GM12878 (cell line): ENCODE data around the gene KIF6. TPM values are rescaled to one million over a fixed set of nuclear protein-coding genes. Genes with fewer than 3 reads are reported as not detected.

Experiments used
- ATF3 ChIP-seq: IDR thresholded peaks from 2 replicates; pipeline ENCODE4 v1.6.1; 2011; ENCODE audit warnings: low read depth, mild to moderate bottlenecking, low read length, moderate library complexity, borderline replicate concordance; ENCODE audit errors: extremely low read depth
- BCL11A ChIP-seq: IDR thresholded peaks from 2 replicates; pipeline ENCODE4 v1.6.1; 2011; ENCODE audit warnings: low read depth, low read length
- BCLAF1 ChIP-seq: fragments of 450-650 bp; IDR thresholded peaks from 2 replicates; pipeline ENCODE4 v1.6.1; 2017; ENCODE audit warnings: antibody characterized with exemption, mild to moderate bottlenecking, moderate library complexity
- BHLHE40 ChIP-seq, 2 experiments: fragments of 450-650 bp in 1 of 2; IDR thresholded peaks; 2 replicates each; pipeline ENCODE4 v1.6.1; 2011 to 2017; ENCODE audit warnings: low read depth in 2 of 2, borderline replicate concordance in 1 of 2, improper control_type of control experiment in 1 of 2, low read length in 1 of 2, mild to moderate bottlenecking in 1 of 2
- CBFB ChIP-seq: IDR thresholded peaks from 2 replicates; pipeline ENCODE4 v1.6.1; 2016; ENCODE audit warnings: antibody characterized with exemption, low read depth
- CBX3 ChIP-seq: fragments of 200-600 bp; sonication (generic); IDR thresholded peaks from 2 replicates; pipeline ENCODE4 v1.6.1; 2016; ENCODE audit warnings: low read depth, borderline replicate concordance
- CHD4 ChIP-seq: fragments of 200-600 bp; sonication (generic); IDR thresholded peaks from 2 replicates; pipeline ENCODE4 v1.6.1; 2016; ENCODE audit warnings: mild to moderate bottlenecking
- CREM ChIP-seq: IDR thresholded peaks from 2 replicates; pipeline ENCODE4 v1.6.1; 2014; ENCODE audit warnings: antibody characterized with exemption, low read depth
- DPF2 ChIP-seq: fragments of 450-650 bp; IDR thresholded peaks from 2 replicates; pipeline ENCODE4 v1.6.1; 2017; ENCODE audit warnings: mild to moderate bottlenecking
- EGR1 ChIP-seq, 2 experiments: IDR thresholded peaks; 1 replicate in 1 of 2; 2 replicates in 1 of 2; pipeline ENCODE4 v1.6.1; 2011 to 2012; ENCODE audit warnings: low read depth in 2 of 2, low read length in 2 of 2, borderline replicate concordance in 1 of 2, mild to moderate bottlenecking in 1 of 2, moderate library complexity in 1 of 2
- FOS ChIP-seq: IDR thresholded peaks from 3 replicates; pipeline ENCODE4 v1.6.1; 2011; ENCODE audit warnings: borderline replicate concordance; ENCODE audit not compliant: insufficient read length; ENCODE audit errors: extremely low read depth
- IRF4 ChIP-seq: IDR thresholded peaks from 2 replicates; pipeline ENCODE4 v1.6.1; 2011; ENCODE audit warnings: low read depth, low read length
- KLF5 ChIP-seq: fragments of 450-650 bp; IDR thresholded peaks from 2 replicates; pipeline ENCODE4 v1.6.1; 2014; ENCODE audit warnings: mild to moderate bottlenecking; ENCODE audit not compliant: partially characterized antibody
- NFIC ChIP-seq: IDR thresholded peaks from 2 replicates; pipeline ENCODE4 v1.6.1; 2012; ENCODE audit warnings: low read depth, mild to moderate bottlenecking, inconsistent platforms, low read length, moderate library complexity
- NFYB ChIP-seq: IDR thresholded peaks from 2 replicates; pipeline ENCODE4 v1.6.1; 2011; ENCODE audit warnings: low read depth, mild to moderate bottlenecking, low read length, improper control_type of control experiment, moderate library complexity; ENCODE audit not compliant: insufficient read depth
- NKRF ChIP-seq: fragments of 450-650 bp; conservative IDR thresholded peaks from 2 replicates; pipeline ENCODE4 v1.6.1; 2017; ENCODE audit warnings: mild to moderate bottlenecking, moderate library complexity
- NR2F1 ChIP-seq: fragments of 450-650 bp; conservative IDR thresholded peaks from 2 replicates; pipeline ENCODE4 v1.6.1; 2017; ENCODE audit warnings: mild to moderate bottlenecking
- PAX5 ChIP-seq: IDR thresholded peaks from 2 replicates; pipeline ENCODE4 v1.6.1; 2011; ENCODE audit warnings: low read depth, low read length, borderline replicate concordance
- RBBP5 ChIP-seq: fragments of 200-600 bp; sonication (generic); conservative IDR thresholded peaks from 2 replicates; pipeline ENCODE4 v1.6.1; 2016
- SIX5 ChIP-seq: IDR thresholded peaks from 2 replicates; pipeline ENCODE4 v1.6.1; 2011; ENCODE audit warnings: mild to moderate bottlenecking, low read depth, low read length, moderate library complexity; ENCODE audit not compliant: severe bottlenecking
- SMAD1 ChIP-seq: fragments of 450-650 bp; IDR thresholded peaks from 2 replicates; pipeline ENCODE4 v1.6.1; 2018; ENCODE audit warnings: mild to moderate bottlenecking, low read depth; ENCODE audit not compliant: partially characterized antibody
- SMAD5 ChIP-seq: IDR thresholded peaks from 2 replicates; pipeline ENCODE4 v1.6.1; 2016; ENCODE audit warnings: antibody characterized with exemption, low read depth
- SMARCA5 ChIP-seq: fragments of 450-650 bp; IDR thresholded peaks from 2 replicates; pipeline ENCODE4 v1.6.1; 2017; ENCODE audit warnings: mild to moderate bottlenecking
- SMC3 ChIP-seq: IDR thresholded peaks from 2 replicates; pipeline ENCODE4 v1.6.1; 2011; ENCODE audit warnings: low read length, improper control_type of control experiment, borderline replicate concordance
- SREBF1 ChIP-seq: IDR thresholded peaks from 2 replicates; pipeline ENCODE4 v1.6.1; 2012; ENCODE audit warnings: mild to moderate bottlenecking, low read length
- YY1 ChIP-seq: IDR thresholded peaks from 2 replicates; pipeline ENCODE4 v1.6.1; 2011; ENCODE audit warnings: low read depth, mild to moderate bottlenecking, low read length
- ZNF274 ChIP-seq: IDR thresholded peaks from one replicate; pipeline ENCODE4 v1.8.0; 2011; ENCODE audit not compliant: insufficient read length, insufficient read depth
- polyA plus RNA-seq, 11 experiments: library from polyadenylated mRNA; depleted of rRNA in 4 of 11; unstranded in 6 of 11; stranded (reverse) in 5 of 11; fragments of >200 nt; fragmentation: Nextera tagmentation in 4 of 11; fragmentation: Illumina TruSeq in 1 of 11; extraction: Ambion mirVana in 4 of 11; extraction: Trizol in 1 of 11; gene quantifications; 1 replicate in 1 of 11; 2 replicates in 10 of 11; pipeline versions ENCODE4 v1.2.1 to v1.2.3, GENCODE V29; 2011 to 2016; ENCODE audit warnings: inconsistent platforms in 2 of 11, missing spikeins in 2 of 11, low read depth in 1 of 11
- total RNA-seq, 4 experiments: library from RNA; depleted of rRNA in 3 of 4; stranded (reverse); fragments of >200 nt in 3 of 4; fragmentation: Illumina TruSeq in 1 of 4; extraction: Trizol in 1 of 4; gene quantifications; 2 replicates each; pipeline versions ENCODE4 v1.2.1 to v1.2.3, GENCODE V29; 2013 to 2021
- TF ChIP-seq, protein P1 (sequence below): fragments of 450-650 bp; IDR thresholded peaks from 2 replicates; pipeline ENCODE4 v1.6.1; 2014; ENCODE audit warnings: mild to moderate bottlenecking

Gene KIF6
- total and polyA plus RNA-seq, 10 of the 15 experiments (the other 5 are each of a cell fraction or from before 2014, with no cell fraction given) = 0.09 to 1.0 (median 0.28) TPM

DNA sequence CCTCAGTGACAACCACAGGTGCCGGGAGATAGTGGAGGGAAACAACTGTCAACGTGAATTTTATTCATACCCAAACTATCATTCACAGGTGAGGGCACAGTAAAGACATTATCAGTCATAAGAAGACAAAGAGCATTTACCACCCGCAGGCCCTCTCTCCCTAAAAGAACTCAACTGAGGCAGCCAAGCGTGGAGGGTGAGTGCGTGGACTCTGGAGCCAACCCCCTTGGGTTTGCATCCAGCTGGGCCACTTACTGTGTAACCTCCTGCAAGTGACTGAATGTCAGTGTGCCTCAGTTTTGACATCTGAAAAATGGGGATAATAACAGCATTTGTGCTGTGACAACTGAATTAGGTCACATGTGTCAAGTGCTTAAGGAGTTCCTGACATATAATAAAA is 332.1 kb downstream of the KIF6 start (continued):
- TF ChIP-seq SMAD1 = no peak
- TF ChIP-seq ATF3 = no peak
- no peak for TF ChIP-seq ZNF274
- no peak for TF ChIP-seq YY1
- no peak for TF ChIP-seq CBX3
- no peak for TF ChIP-seq SIX5
- TF ChIP-seq BHLHE40 (IDR thresholded peaks at IDR 0.05; ENCODE audit: borderline replicate concordance in 1 of 2, low read depth in 2 of 2, low read length in 1 of 2) = 0 out of 4 replicates have a peak, but pooled peaks of 1 of the 2 experiments have one; percentile 15
- 0 out of 2 replicates have a peak, but pooled peaks have one; percentile 33 for TF ChIP-seq NR2F1
- TF ChIP-seq NFYB = no peak
- TF ChIP-seq DPF2 = peak; percentile 63; the same call in 1 of the 2 replicates
- TF ChIP-seq SMAD5 = no peak
- TF ChIP-seq, protein P1, sequence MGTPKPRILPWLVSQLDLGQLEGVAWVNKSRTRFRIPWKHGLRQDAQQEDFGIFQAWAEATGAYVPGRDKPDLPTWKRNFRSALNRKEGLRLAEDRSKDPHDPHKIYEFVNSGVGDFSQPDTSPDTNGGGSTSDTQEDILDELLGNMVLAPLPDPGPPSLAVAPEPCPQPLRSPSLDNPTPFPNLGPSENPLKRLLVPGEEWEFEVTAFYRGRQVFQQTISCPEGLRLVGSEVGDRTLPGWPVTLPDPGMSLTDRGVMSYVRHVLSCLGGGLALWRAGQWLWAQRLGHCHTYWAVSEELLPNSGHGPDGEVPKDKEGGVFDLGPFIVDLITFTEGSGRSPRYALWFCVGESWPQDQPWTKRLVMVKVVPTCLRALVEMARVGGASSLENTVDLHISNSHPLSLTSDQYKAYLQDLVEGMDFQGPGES = no peak
- TF ChIP-seq CBFB = no peak
- no peak for TF ChIP-seq NFIC
- TF ChIP-seq SMC3 = no peak
- TF ChIP-seq FOS = no peak
- no peak for TF ChIP-seq BCLAF1
- no peak for TF ChIP-seq IRF4
- no peak for TF ChIP-seq CREM
- TF ChIP-seq SMARCA5 = peak; percentile 74; the same call in 1 of the 2 replicates
- 0 out of 2 replicates have a peak, but pooled peaks have one; percentile 10 for TF ChIP-seq BCL11A
- TF ChIP-seq KLF5 = no peak
- TF ChIP-seq RBBP5 = no peak
- TF ChIP-seq PAX5 = peak; percentile 73; the same call in 1 of the 2 replicates
- TF ChIP-seq EGR1 (IDR thresholded peaks at IDR 0.05; ENCODE audit: borderline replicate concordance in 1 of 2, low read depth in 2 of 2, low read length in 2 of 2) = no peak
- no peak for TF ChIP-seq CHD4
- no peak for TF ChIP-seq SREBF1
- no peak for TF ChIP-seq NKRF
